Activated naive CD4-positive, alpha-beta T cell treated with anti-CD3 and anti-CD28 coated beads, Interleukin-2, amount 10 ng/mL, durations not matched to agents 7 days and 5 days (primary cell): ENCODE data around the gene JAKMIP1.
A peak's percentile ranks its signal among the peaks of the same experiment; 100 is the strongest.
"Not testable (repeated sequence)": the region's sequence is repeated elsewhere in the genome, so short reads cannot be mapped to it uniquely, and the experiment has no call there.

Source experiments
- CTCF ChIA-PET: fragments of 350-600 bp; sonication (Branson Sonifier 250); formaldehyde crosslinking; loops from one replicate; lab custom pipeline; 2021; ENCODE audit warnings: antibody characterized with exemption; lab: Charles Lee
- DNase-seq: peaks from one replicate; pipeline ENCODE4 v3.0.0-alpha.2; 2020
- H3K27ac Mint-ChIP-seq: one replicate; pipeline ENCODE4 v1.8.0; 2021; ENCODE audit warnings: mild to moderate bottlenecking, moderate library complexity, mixed read lengths
- H3K27me3 Mint-ChIP-seq: one replicate; pipeline ENCODE4 v1.8.0; 2021; ENCODE audit warnings: mild to moderate bottlenecking, mixed read lengths
- H3K36me3 Mint-ChIP-seq: one replicate; pipeline ENCODE4 v1.8.0; 2021; ENCODE audit warnings: mixed read lengths
- H3K4me1 Mint-ChIP-seq: one replicate; pipeline ENCODE4 v1.8.0; 2021; ENCODE audit warnings: mixed read lengths
- H3K4me3 Mint-ChIP-seq: one replicate; pipeline ENCODE4 v1.8.0; 2021; ENCODE audit warnings: mild to moderate bottlenecking, moderate library complexity, mixed read lengths
- H3K9me3 Mint-ChIP-seq: one replicate; pipeline ENCODE4 v1.8.0; 2021; ENCODE audit warnings: mixed read lengths

The JAKMIP1 gene

GRCh38 chr4:6008766-6009385 lies 191.5 kb downstream of the JAKMIP1 start:
- Mint-ChIP-seq H3K27me3 (peaks cover 36% of the 10 kb centered on the region), H3K4me3 (no peak overlapping the region)
- CTCF ChIA-PET: interaction anchor here (1.0 to 1.3 kb wide), 2 partner anchors 10 to 12 kb away, joined by 4 to 6 read pairs; no protein-coding TSS in a partner anchor

GRCh38 chr4:6008092-6008551 lies 192.2 kb downstream of the JAKMIP1 start:
- H3K4me3 Mint-ChIP-seq: no peak overlapping the region
- CTCF ChIA-PET: interaction anchor here (1.0 to 1.3 kb wide), 2 partner anchors 10 to 12 kb away, joined by 4 to 6 read pairs; no protein-coding TSS in a partner anchor
- H3K4me1 Mint-ChIP-seq: no peaks in the 10 kb centered on the region
- H3K27me3 Mint-ChIP-seq: peaks cover 36% of the 10 kb centered on the region
- H3K9me3 Mint-ChIP-seq: no peaks in the 10 kb centered on the region
- no peak overlapping the region for H3K27ac Mint-ChIP-seq
- DNase-seq: no peak
- no peaks in the 10 kb centered on the region for H3K36me3 Mint-ChIP-seq

More at GRCh38 chr4:6008766-6009385, 191.5 kb downstream of the JAKMIP1 start:
- no peaks in the 10 kb centered on the region for H3K36me3 Mint-ChIP-seq
- H3K9me3 Mint-ChIP-seq: no peaks in the 10 kb centered on the region
- H3K4me1 Mint-ChIP-seq: no peaks in the 10 kb centered on the region
- no peak overlapping the region for H3K27ac Mint-ChIP-seq
- no peak for DNase-seq

- no peaks in the 10 kb centered on the region for H3K9me3 Mint-ChIP-seq
- CTCF ChIA-PET: no interaction called here
- H3K4me3 Mint-ChIP-seq: no peak overlapping the region
- no peaks in the 10 kb centered on the region for H3K4me1 Mint-ChIP-seq
- H3K36me3 Mint-ChIP-seq: no peaks in the 10 kb centered on the region
- H3K27me3 Mint-ChIP-seq: peaks cover 22% of the 10 kb centered on the region
- H3K27ac Mint-ChIP-seq: no peak overlapping the region
- no peak for DNase-seq
Observed at GRCh38 chr4:6005175-6005574, 195.2 kb downstream of the JAKMIP1 start.

- peaks cover 12% of the 10 kb centered on the region for H3K27me3 Mint-ChIP-seq
- H3K27ac Mint-ChIP-seq, CTCF ChIA-PET, H3K4me3 Mint-ChIP-seq, H3K36me3 Mint-ChIP-seq, DNase-seq, H3K4me1 Mint-ChIP-seq, H3K9me3 Mint-ChIP-seq: not testable (repeated sequence)
Observed at GRCh38 chr4:6003485-6003884, 196.9 kb downstream of the JAKMIP1 start.

- H3K27me3 Mint-ChIP-seq: peaks cover 12% of the 10 kb centered on the region
- H3K4me3 Mint-ChIP-seq: no peak overlapping the region
- H3K27ac Mint-ChIP-seq: no peak overlapping the region
- no peaks in the 10 kb centered on the region for H3K9me3 Mint-ChIP-seq
- no peaks in the 10 kb centered on the region for H3K4me1 Mint-ChIP-seq
- H3K36me3 Mint-ChIP-seq: no peaks in the 10 kb centered on the region
- no peak for DNase-seq
- CTCF ChIA-PET: no interaction called here
Observed at GRCh38 chr4:6002926-6003325, 197.4 kb downstream of the JAKMIP1 start.

GRCh38 chr4:6002492-6002833 lies 197.9 kb downstream of the JAKMIP1 start:
- no peaks in the 10 kb centered on the region for H3K4me1 Mint-ChIP-seq
- H3K36me3 Mint-ChIP-seq: no peaks in the 10 kb centered on the region
- DNase-seq: no peak
- no peak overlapping the region for H3K4me3 Mint-ChIP-seq
- CTCF ChIA-PET: no interaction called here
- no peak overlapping the region for H3K27ac Mint-ChIP-seq
- no peaks in the 10 kb centered on the region for H3K9me3 Mint-ChIP-seq
- H3K27me3 Mint-ChIP-seq: peaks cover 8% of the 10 kb centered on the region

- Mint-ChIP-seq H3K36me3 (no peaks in the 10 kb centered on the region), H3K4me1 (no peaks in the 10 kb centered on the region), H3K9me3 (no peaks in the 10 kb centered on the region), H3K4me3 (no peak overlapping the region), H3K27me3 (peaks cover 7% of the 10 kb centered on the region), H3K27ac (no peak overlapping the region)
- DNase-seq: no peak
- CTCF ChIA-PET: no interaction called here
Observed at GRCh38 chr4:6001680-6002491, 198.5 kb downstream of the JAKMIP1 start.

- no peak overlapping the region for H3K4me3 Mint-ChIP-seq
- H3K36me3 Mint-ChIP-seq: no peaks in the 10 kb centered on the region
- no peaks in the 10 kb centered on the region for H3K4me1 Mint-ChIP-seq
- H3K9me3 Mint-ChIP-seq: no peaks in the 10 kb centered on the region
- H3K27me3 Mint-ChIP-seq: peaks cover 10% of the 10 kb centered on the region
- no peak for DNase-seq
- no peak overlapping the region for H3K27ac Mint-ChIP-seq
- CTCF ChIA-PET: interaction anchor here (0.8 to 3.5 kb wide), 5 partner anchors 20 to 332 kb away, joined by 3 to 25 read pairs (median 3); no protein-coding TSS in a partner anchor
Observed at GRCh38 chr4:5999830-6000365, 200.5 kb downstream of the JAKMIP1 start.

- Mint-ChIP-seq H3K9me3 (no peaks in the 10 kb centered on the region), H3K4me1 (no peaks in the 10 kb centered on the region), H3K27ac (no peak overlapping the region), H3K36me3 (no peaks in the 10 kb centered on the region), H3K4me3 (no peak overlapping the region), H3K27me3 (peaks cover 10% of the 10 kb centered on the region)
- CTCF ChIA-PET: interaction anchor here (0.5 to 3.5 kb wide), 5 partner anchors 89 to 332 kb away, joined by 3 to 25 read pairs (median 3); no protein-coding TSS in a partner anchor
- no peak for DNase-seq
Observed at GRCh38 chr4:5999356-5999755, 201.0 kb downstream of the JAKMIP1 start.

GRCh38 chr4:5998333-5998936 lies 201.9 kb downstream of the JAKMIP1 start:
- CTCF ChIA-PET: interaction anchor here (0.5 to 3.5 kb wide), 16 partner anchors 8 to 333 kb away, joined by 3 to 25 read pairs (median 5); no protein-coding TSS in a partner anchor
- Mint-ChIP-seq H3K27ac (no peak overlapping the region), H3K27me3 (peaks cover 10% of the 10 kb centered on the region), H3K4me1 (no peaks in the 10 kb centered on the region), H3K4me3 (no peak overlapping the region), H3K36me3 (no peaks in the 10 kb centered on the region), H3K9me3 (no peaks in the 10 kb centered on the region)
- peak; percentile 60 for DNase-seq

GRCh38 chr4:5996641-5997040 lies 203.7 kb downstream of the JAKMIP1 start:
- Mint-ChIP-seq H3K9me3 (no peaks in the 10 kb centered on the region), H3K36me3 (no peaks in the 10 kb centered on the region), H3K27me3 (peaks cover 10% of the 10 kb centered on the region), H3K27ac (no peak overlapping the region), H3K4me3 (no peak overlapping the region), H3K4me1 (no peaks in the 10 kb centered on the region)
- no peak for DNase-seq
- CTCF ChIA-PET: interaction anchor here (0.9 to 2.9 kb wide), 2 partner anchors 205 to 327 kb away, joined by 4 to 10 read pairs; no protein-coding TSS in a partner anchor

- no peak overlapping the region for H3K27ac Mint-ChIP-seq
- H3K4me1 Mint-ChIP-seq: no peaks in the 10 kb centered on the region
- no peaks in the 10 kb centered on the region for H3K36me3 Mint-ChIP-seq
- H3K9me3 Mint-ChIP-seq: no peaks in the 10 kb centered on the region
- peaks cover 10% of the 10 kb centered on the region for H3K27me3 Mint-ChIP-seq
- CTCF ChIA-PET: interaction anchor here (0.9 to 2.9 kb wide), 2 partner anchors 205 to 328 kb away, joined by 4 to 10 read pairs; no protein-coding TSS in a partner anchor
- no peak for DNase-seq
- no peak overlapping the region for H3K4me3 Mint-ChIP-seq
Observed at GRCh38 chr4:5995901-5996623, 204.3 kb downstream of the JAKMIP1 start.
